ENCODE results near the gene DBET.
"Not testable (repeated sequence)": the region's sequence is repeated elsewhere in the genome, so short reads cannot be mapped to it uniquely, and the experiment has no call there.

Gene DBET

GRCh38 chr4:190049378-190050239, 14.7 kb upstream of the DBET start:
- DNase-seq, result not testable (repeated sequence)

GRCh38 chr4:190058997-190059396, 5.3 kb upstream of the DBET start:
- not testable (repeated sequence) for DNase-seq

GRCh38 chr4:190064805-190065204, 503 bp downstream of the DBET start:
- not testable (repeated sequence) for DNase-seq

- DNase-seq, result not testable (repeated sequence)
Observed at GRCh38 chr4:190068351-190068750, 4.0 kb downstream of the DBET start.

DNA sequence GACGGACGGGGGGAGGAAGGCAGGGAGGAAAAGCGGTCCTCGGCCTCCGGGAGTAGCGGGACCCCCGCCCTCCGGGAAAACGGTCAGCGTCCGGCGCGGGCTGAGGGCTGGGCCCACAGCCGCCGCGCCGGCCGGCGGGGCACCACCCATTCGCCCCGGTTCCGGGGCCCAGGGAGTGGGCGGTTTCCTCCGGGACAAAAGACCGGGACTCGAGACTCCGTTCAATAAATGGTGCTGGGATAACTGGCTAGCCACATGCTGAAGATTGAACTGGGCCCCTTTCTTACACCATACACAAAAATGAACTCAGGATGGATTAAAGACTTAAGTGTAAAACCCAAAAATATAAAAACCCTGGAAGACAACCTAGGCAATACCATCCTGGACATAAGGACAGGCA, 28.8 kb downstream of the DBET start:
- not testable (repeated sequence) for DNase-seq

DNA sequence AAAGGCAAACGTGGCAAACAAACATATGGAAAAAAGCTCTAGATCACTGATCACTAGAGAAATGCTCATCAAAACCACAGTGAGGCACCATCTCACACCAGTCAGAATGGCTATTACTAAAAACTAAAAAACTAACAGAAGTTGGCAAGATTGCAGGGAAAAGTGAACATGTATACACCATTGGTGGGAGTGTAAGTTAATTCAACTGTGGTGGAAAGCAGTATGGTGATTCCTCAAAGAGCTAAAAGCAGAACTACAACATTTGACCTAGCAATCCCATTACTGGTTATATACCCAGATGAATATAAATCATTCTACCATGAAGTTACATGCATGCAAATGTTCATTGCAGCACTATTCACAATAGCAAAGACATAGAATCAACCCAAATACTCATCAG, 29.7 kb downstream of the DBET start:
- DNase-seq, result not testable (repeated sequence)

DNA sequence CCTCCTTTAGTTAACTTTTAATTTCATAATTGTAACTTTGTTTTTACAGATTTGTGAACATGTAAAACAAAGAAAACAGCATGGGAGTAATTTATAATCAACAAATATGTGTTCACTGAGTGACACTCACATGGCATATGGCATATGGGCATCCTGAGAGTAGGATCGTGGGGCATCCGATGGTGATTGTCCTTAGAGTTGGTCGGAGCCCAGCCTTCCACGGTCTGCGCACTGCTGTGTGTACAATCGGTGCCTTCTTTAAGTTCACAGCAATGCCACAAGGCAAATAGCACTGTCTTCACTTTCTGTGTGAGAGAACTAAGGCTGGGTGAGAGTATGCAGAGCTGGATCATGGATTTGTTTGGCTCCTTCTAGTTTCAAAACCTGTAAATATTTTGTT, 31.0 kb downstream of the DBET start:
- DNase-seq, result not testable (repeated sequence)

- DNase-seq, result not testable (repeated sequence)
Observed at GRCh38 chr4:190099605-190100004, 35.3 kb downstream of the DBET start.

GRCh38 chr4:190101525-190101924, 37.2 kb downstream of the DBET start:
- not testable (repeated sequence) for DNase-seq

DNA sequence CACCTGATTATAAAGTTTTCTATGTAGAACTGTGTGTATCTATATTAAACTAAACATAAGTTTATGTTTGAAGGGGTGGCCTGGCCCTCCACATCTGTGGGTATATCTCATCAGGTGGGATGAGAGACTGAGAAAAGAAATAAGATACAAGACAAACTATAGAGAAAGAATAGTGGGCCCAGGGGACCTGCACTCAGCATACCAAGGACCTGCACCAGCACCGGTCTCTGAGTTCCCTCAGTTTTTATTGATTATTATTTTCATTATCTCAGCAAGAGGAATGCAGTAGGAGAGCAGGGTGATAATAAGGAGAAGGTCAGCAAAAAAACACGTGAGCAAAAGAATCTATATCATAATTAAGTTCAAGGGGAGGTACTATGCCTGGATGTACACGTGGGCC, 41.9 kb downstream of the DBET start:
- not testable (repeated sequence) for DNase-seq

- DNase-seq, result not testable (repeated sequence)
Observed at GRCh38 chr4:190106611-190107480, 42.5 kb downstream of the DBET start.

- not testable (repeated sequence) for DNase-seq
Observed at GRCh38 chr4:190107766-190108485, 43.6 kb downstream of the DBET start.

DNA sequence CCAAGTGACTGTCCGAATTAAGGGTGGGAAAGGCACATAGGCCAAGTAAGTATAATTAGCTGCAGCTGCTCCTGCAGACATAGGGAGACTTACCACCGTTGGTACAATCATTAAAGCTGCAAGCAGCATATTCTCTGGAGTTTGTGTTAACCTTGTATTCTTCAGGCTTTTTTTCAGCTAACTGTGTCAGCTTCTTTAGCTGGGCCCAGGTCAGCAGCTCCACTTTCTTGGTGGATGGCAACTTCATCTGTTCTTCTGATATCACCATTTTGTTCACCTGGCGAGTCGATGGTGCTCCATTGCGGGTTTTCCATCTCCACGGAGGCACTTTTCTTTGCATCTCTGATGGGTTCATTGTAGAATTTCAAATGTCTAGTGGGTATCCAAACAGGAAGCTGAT, 44.5 kb downstream of the DBET start:
- not testable (repeated sequence) for DNase-seq

GRCh38 chr4:190109390-190110011, 45.2 kb downstream of the DBET start:
- DNase-seq, result not testable (repeated sequence)

DNA sequence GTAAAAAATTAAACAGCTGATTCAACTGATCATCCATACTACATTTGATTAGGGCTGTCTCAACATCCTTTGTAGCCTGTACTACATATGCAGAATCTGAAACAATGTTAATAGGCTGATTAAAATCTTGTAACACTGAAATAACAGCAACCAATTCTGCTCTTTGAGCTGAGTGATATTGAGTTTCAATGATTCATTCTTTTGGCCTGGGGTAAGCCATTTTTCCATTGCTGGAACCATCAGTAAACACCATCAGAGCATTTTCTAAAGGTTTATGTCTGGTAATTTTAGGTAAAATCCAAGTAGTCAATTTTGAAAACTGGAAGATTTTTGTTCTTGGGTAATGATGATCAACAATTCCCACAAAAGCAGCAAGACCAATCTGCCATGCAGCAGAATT, 45.7 kb downstream of the DBET start:
- not testable (repeated sequence) for DNase-seq

- not testable (repeated sequence) for DNase-seq
Observed at GRCh38 chr4:190110570-190111295, 46.4 kb downstream of the DBET start.

DNA sequence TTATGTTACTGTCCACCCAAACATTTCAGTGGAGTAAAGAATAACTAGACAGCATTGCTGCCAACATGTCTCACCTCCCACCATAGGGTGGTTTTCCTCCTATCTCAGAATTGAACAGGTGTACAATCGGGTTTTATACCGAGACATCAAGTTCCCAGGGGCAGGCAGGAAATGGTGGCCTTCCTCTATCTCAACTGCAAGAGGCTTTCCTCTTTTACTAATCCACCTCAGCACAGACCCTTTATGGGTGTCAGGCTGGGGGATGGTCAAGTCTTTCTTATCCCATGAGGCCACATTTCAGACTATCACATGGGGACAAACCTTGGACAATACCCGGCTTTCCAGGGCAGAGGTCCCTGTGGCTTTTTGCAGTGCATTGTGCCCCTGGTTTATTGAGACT, 48.6 kb downstream of the DBET start:
- not testable (repeated sequence) for DNase-seq

GRCh38 chr4:190114991-190115390, 50.7 kb downstream of the DBET start:
- not testable (repeated sequence) for DNase-seq

All from COR-L47 (cell line).